OCI-LY7 (cell line): ENCODE results near the gene NUDT8. TPM values are rescaled to one million over a fixed set of nuclear protein-coding genes. Genes with fewer than 3 reads are reported as not detected.

Source experiments
- BruUV-seq: library from RNA; stranded (reverse); fragments of 400-500 nt; replicated peaks from 2 replicates; lab custom pipeline; 2021; lab: Mats Ljungman, UMichigan
- CTCF ChIA-PET: fragments of 300-600 bp; sonication (Branson Sonifier 250); formaldehyde crosslinking; loops from one replicate; lab custom pipeline; 2022; ENCODE audit warnings: antibody characterized with exemption; ENCODE audit not compliant: unreplicated experiment; lab: Charles Lee
- POLR2A ChIA-PET: fragments of 300-600 bp; sonication (Branson Sonifier 250); formaldehyde crosslinking; loops from one replicate; lab custom pipeline; 2022; ENCODE audit warnings: antibody characterized with exemption; lab: Charles Lee
- DNase-seq: peaks from one replicate; pipeline ENCODE4 v3.0.0-alpha.2; 2015; ENCODE audit warnings: low spot score
- H2AFZ ChIP-seq: fragments of 200-600 bp; sonication (generic), shearing (Covaris generic); 2 replicates; pipeline ENCODE4 v1.6.1; 2014; ENCODE audit warnings: mild to moderate bottlenecking, antibody characterized with exemption, low read length, moderate library complexity
- H3K27ac ChIP-seq: fragments of 200-600 bp; sonication (generic); 2 replicates; pipeline ENCODE4 v1.5.1; 2014; ENCODE audit warnings: mixed run types, low read depth, mild to moderate bottlenecking, moderate library complexity, low read length, inconsistent platforms; ENCODE audit not compliant: poor library complexity, severe bottlenecking
- H3K36me3 ChIP-seq: fragments of 200-600 bp; sonication (generic); 2 replicates; pipeline ENCODE4 v1.6.1; 2014; ENCODE audit warnings: mild to moderate bottlenecking, antibody characterized with exemption, low read length, moderate library complexity, mixed read lengths; ENCODE audit not compliant: insufficient read depth
- H3K4me1 ChIP-seq: fragments of 200-600 bp; sonication (generic); 2 replicates; pipeline ENCODE4 v1.5.1; 2014; ENCODE audit warnings: mild to moderate bottlenecking, low read length; ENCODE audit not compliant: insufficient read depth, poor library complexity, severe bottlenecking
- H3K4me2 ChIP-seq: fragments of 200-600 bp; sonication (generic); 2 replicates; pipeline ENCODE4 v1.6.1; 2014; ENCODE audit warnings: mild to moderate bottlenecking, low read length
- H3K4me3 ChIP-seq: fragments of 200-600 bp; sonication (generic); 2 replicates; pipeline ENCODE4 v1.5.1; 2014; ENCODE audit warnings: mild to moderate bottlenecking, low read depth, low read length; ENCODE audit not compliant: poor library complexity, severe bottlenecking
- H3K79me2 ChIP-seq: fragments of 200-600 bp; sonication (generic); 2 replicates; pipeline ENCODE4 v1.6.1; 2016; ENCODE audit warnings: low read depth, mild to moderate bottlenecking, low read length, moderate library complexity, mixed read lengths; ENCODE audit not compliant: insufficient read depth
- H3K9me2 ChIP-seq: fragments of 200-600 bp; sonication (generic); 2 replicates; pipeline ENCODE4 v1.6.1; 2016; ENCODE audit warnings: mild to moderate bottlenecking, low read length, mixed read lengths; ENCODE audit not compliant: insufficient read depth
- H3K9me3 ChIP-seq: fragments of 200-600 bp; sonication (generic); 2 replicates; pipeline ENCODE4 v1.6.1; 2014; ENCODE audit warnings: mild to moderate bottlenecking, mixed run types, low read length, mixed read lengths
- H4K20me1 ChIP-seq: fragments of 200-600 bp; sonication (generic); 2 replicates; pipeline ENCODE4 v1.6.1; 2014; ENCODE audit warnings: mild to moderate bottlenecking, antibody characterized with exemption, low read length, moderate library complexity, mixed read lengths; ENCODE audit not compliant: insufficient read depth
- CTCF ChIP-seq: fragments of 200-600 bp; sonication (generic); conservative IDR thresholded peaks from 2 replicates; pipeline ENCODE4 v1.5.1; 2014; ENCODE audit warnings: mild to moderate bottlenecking, antibody characterized with exemption, low read length, moderate library complexity, mixed read lengths
- EZH2phosphoT487 ChIP-seq: fragments of 200-600 bp; sonication (generic); IDR thresholded peaks from 2 replicates; pipeline ENCODE4 v1.6.1; 2018; ENCODE audit warnings: low read depth, borderline replicate concordance, mild to moderate bottlenecking, mixed run types, antibody characterized with exemption, low read length, moderate library complexity, mixed read lengths
- intact Hi-C: fragments of 100-400 bp; cut with micrococcal nuclease; formaldehyde crosslinking; loops from one replicate; pipeline ENCODE4 v1.10.0; 2022; ENCODE audit not compliant: unreplicated experiment
- total RNA-seq, 2 experiments: library from RNA; depleted of rRNA in 1 of 2; stranded (reverse); fragments of >200 nt in 1 of 2; shearing (Covaris generic) in 1 of 2; gene quantifications; 2 replicates each; pipeline ENCODE4 v1.2.3, GENCODE V29; 2014 to 2022

NUDT8 gene
- total RNA-seq, 2 experiments from 2014 or later, result 20.4 to 35.4 TPM

- no peak for DNase-seq
- Histone ChIP-seq H3K4me3 (no peak overlapping the region), H2AFZ (no peak overlapping the region), H3K9me3 (no peaks in the 10 kb centered on the region), H3K36me3 (no peaks in the 10 kb centered on the region), H3K4me1 (peaks cover 40% of the 10 kb centered on the region), H3K4me2 (no peak overlapping the region), H3K79me2 (peaks cover 10% of the 10 kb centered on the region; the same call in 1 of the 2 replicates), H4K20me1 (no peaks in the 10 kb centered on the region), H3K9me2 (no peaks in the 10 kb centered on the region), H3K27ac (no peak overlapping the region)
- TF ChIP-seq CTCF (no peak), EZH2phosphoT487 (no peak)
- CTCF ChIA-PET, result no interaction called here
- POLR2A ChIA-PET, result interaction anchor here (1.0 to 1.4 kb wide), 2 partner anchors 20 to 23 kb away, joined by 4 to 5 read pairs; no protein-coding TSS in a partner anchor
- intact Hi-C loops, result no loop called here
- BruUV-seq, result no TSS peak
Observed at GRCh38 chr11:67671211-67671520, 41.4 kb upstream of the NUDT8 start.

GRCh38 chr11:67670316-67671210, 40.8 kb upstream of the NUDT8 start:
- H3K9me2 ChIP-seq, result no peaks in the 10 kb centered on the region
- no TSS peak for BruUV-seq
- no peaks in the 10 kb centered on the region for H4K20me1 ChIP-seq
- no peak overlapping the region for H3K4me3 ChIP-seq
- H3K9me3 ChIP-seq, result no peaks in the 10 kb centered on the region
- H3K4me2 ChIP-seq, result no peak overlapping the region
- H3K27ac ChIP-seq, result no peak overlapping the region
- peaks cover 46% of the 10 kb centered on the region for H3K4me1 ChIP-seq
- ChIA-PET POLR2A (interaction anchor here (1.0 kb wide), 1 partner anchor 23 kb away, joined by 4 read pairs; no protein-coding TSS in a partner anchor), CTCF (no interaction called here)
- intact Hi-C loops, result no loop called here
- H3K36me3 ChIP-seq, result no peaks in the 10 kb centered on the region
- TF ChIP-seq CTCF, result no peak
- no peak for TF ChIP-seq EZH2phosphoT487
- peaks cover 10% of the 10 kb centered on the region; the same call in 1 of the 2 replicates for H3K79me2 ChIP-seq
- no peak for DNase-seq
- no peak overlapping the region for H2AFZ ChIP-seq
